Panc1 (cell line): ENCODE measurements around the gene FSHR. TPM values are rescaled to one million over a fixed set of nuclear protein-coding genes. Genes with fewer than 3 reads are reported as not detected.

Source experiments
- ATAC-seq: fragments of 200-7000 bp; cut with Tn5 transposase; 2 replicates; pipeline ENCODE4 v1.9.1; 2020; ENCODE audit warnings: mild to moderate bottlenecking, moderate library complexity
- BruUV-seq: library from RNA; stranded (reverse); fragments of 400-500 nt; replicated peaks from 2 replicates; lab custom pipeline; 2021; lab: Mats Ljungman, UMichigan
- CTCF ChIA-PET: fragments of 300-600 bp; sonication (Branson Sonifier 250); formaldehyde crosslinking; loops from one replicate; lab custom pipeline; 2022; ENCODE audit warnings: antibody characterized with exemption; lab: Charles Lee
- POLR2A ChIA-PET: fragments of 300-600 bp; sonication (Branson Sonifier 250); formaldehyde crosslinking; loops from one replicate; lab custom pipeline; 2022; ENCODE audit warnings: antibody characterized with exemption; lab: Charles Lee
- DNase-seq: peaks from one replicate; pipeline ENCODE4 v3.0.0-alpha.2; 2010; ENCODE audit warnings: low read depth, low spot score
- H3K27ac ChIP-seq: 2 replicates; pipeline ENCODE4 v1.5.1; 2011; ENCODE audit warnings: mild to moderate bottlenecking, low read length, inconsistent platforms
- H3K27me3 ChIP-seq: fragments of 200-500 bp; sonication (Bioruptor generic); 2 replicates; pipeline ENCODE4 v1.6.0; 2014; ENCODE audit warnings: low read length, inconsistent platforms; ENCODE audit not compliant: control insufficient read depth, insufficient read depth
- H3K36me3 ChIP-seq: fragments of 200-500 bp; sonication (Bioruptor generic); 2 replicates; pipeline ENCODE4 v1.5.1; 2014; ENCODE audit warnings: inconsistent platforms, mild to moderate bottlenecking, low read length, moderate library complexity; ENCODE audit not compliant: control insufficient read depth, insufficient read depth
- H3K4me1 ChIP-seq: 2 replicates; pipeline ENCODE4 v1.5.1; 2011; ENCODE audit warnings: inconsistent platforms, mild to moderate bottlenecking, low read length, moderate library complexity; ENCODE audit not compliant: control insufficient read depth, insufficient read depth
- H3K4me3 ChIP-seq, 2 experiments: 2 replicates each; pipeline ENCODE4 v1.5.1; 2011 to 2012; ENCODE audit warnings: low read depth in 2 of 2, low read length in 2 of 2, mild to moderate bottlenecking in 2 of 2, inconsistent platforms in 1 of 2, moderate library complexity in 1 of 2
- H3K9me3 ChIP-seq: fragments of 200-500 bp; sonication (Bioruptor generic); 2 replicates; pipeline ENCODE4 v1.5.1; 2014; ENCODE audit warnings: low read depth, mild to moderate bottlenecking, inconsistent platforms, low read length, moderate library complexity; ENCODE audit not compliant: control insufficient read depth, insufficient read depth
- POLR2AphosphoS5 ChIP-seq: IDR thresholded peaks from 2 replicates; pipeline ENCODE4 v1.6.1; 2012; ENCODE audit warnings: mild to moderate bottlenecking, low read depth, low read length, moderate library complexity
- SIN3A ChIP-seq: IDR thresholded peaks from 2 replicates; pipeline ENCODE4 v1.6.1; 2012; ENCODE audit warnings: low read depth, mild to moderate bottlenecking, low read length, moderate library complexity, borderline replicate concordance; ENCODE audit not compliant: insufficient read depth
- TCF7L2 ChIP-seq: IDR thresholded peaks from 2 replicates; pipeline ENCODE4 v1.6.1; 2011; ENCODE audit warnings: mild to moderate bottlenecking, low read depth, low read length, inconsistent platforms
- in situ Hi-C: cut with HindIII; loops from 2 replicates; pipeline ENCODE4 v1.10.0; 2016; ENCODE audit warnings: low sequenced_read_pairs, low pct_unique_long_range_greater_than_20kb
- intact Hi-C: fragments of 100-400 bp; cut with micrococcal nuclease; formaldehyde crosslinking; loops from one replicate; pipeline ENCODE4 v1.10.0; 2022; ENCODE audit not compliant: unreplicated experiment
- total RNA-seq: library from RNA; stranded (reverse); gene quantifications from one replicate; pipeline ENCODE4 v1.2.1, GENCODE V29; 2021; ENCODE audit not compliant: unreplicated experiment
- TF ChIP-seq, protein P1 (sequence below), 2 experiments: IDR thresholded peaks; 2 replicates each; pipeline ENCODE4 v1.6.1; 2011 to 2012; ENCODE audit warnings: low read depth in 2 of 2, control low read depth in 1 of 2, low read length in 1 of 2, mild to moderate bottlenecking in 1 of 2, moderate library complexity in 1 of 2; ENCODE audit not compliant: insufficient read depth in 1 of 2
- TF ChIP-seq, protein P2 (sequence below): fragments of 450-650 bp; IDR thresholded peaks from 2 replicates; pipeline ENCODE4 v1.5.1; 2017; ENCODE audit warnings: mild to moderate bottlenecking

Gene FSHR
- total RNA-seq, 1 experiment from 2014 or later, result not detected

DNA sequence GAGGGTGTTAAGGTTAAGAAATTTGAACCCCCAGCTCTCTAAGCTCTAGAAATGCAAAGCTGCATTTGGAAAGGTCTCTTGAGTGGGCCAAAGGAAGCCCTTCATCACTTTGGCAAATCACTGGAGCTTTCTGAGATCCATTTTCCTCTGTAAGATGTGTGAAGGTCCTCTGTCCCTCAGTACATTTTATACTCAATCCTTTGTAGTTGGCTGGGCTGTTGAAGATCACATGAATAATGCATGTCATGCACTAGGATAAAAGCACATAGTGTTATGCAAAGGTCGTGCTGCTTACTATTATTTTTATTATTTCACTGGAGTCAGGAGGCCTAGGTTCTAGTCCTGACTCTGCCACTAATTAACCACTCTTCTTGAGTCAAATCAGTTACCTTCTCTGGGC is 124.9 kb downstream of the FSHR start:
- Histone ChIP-seq H3K27ac (no peak overlapping the region), H3K36me3 (no peaks in the 10 kb centered on the region), H3K4me1 (no peaks in the 10 kb centered on the region), H3K4me3 (no peak overlapping the region), H3K27me3 (no peaks in the 10 kb centered on the region), H3K9me3 (no peaks in the 10 kb centered on the region)
- ChIA-PET CTCF (no interaction called here), POLR2A (no interaction called here)
- intact Hi-C loops (no loop called here), in situ Hi-C loops (no loop called here)
- ATAC-seq (no peak), DNase-seq (no peak)
- TF ChIP-seq TCF7L2 (no peak), POLR2AphosphoS5 (no peak), SIN3A (no peak)
- TF ChIP-seq, protein P1, sequence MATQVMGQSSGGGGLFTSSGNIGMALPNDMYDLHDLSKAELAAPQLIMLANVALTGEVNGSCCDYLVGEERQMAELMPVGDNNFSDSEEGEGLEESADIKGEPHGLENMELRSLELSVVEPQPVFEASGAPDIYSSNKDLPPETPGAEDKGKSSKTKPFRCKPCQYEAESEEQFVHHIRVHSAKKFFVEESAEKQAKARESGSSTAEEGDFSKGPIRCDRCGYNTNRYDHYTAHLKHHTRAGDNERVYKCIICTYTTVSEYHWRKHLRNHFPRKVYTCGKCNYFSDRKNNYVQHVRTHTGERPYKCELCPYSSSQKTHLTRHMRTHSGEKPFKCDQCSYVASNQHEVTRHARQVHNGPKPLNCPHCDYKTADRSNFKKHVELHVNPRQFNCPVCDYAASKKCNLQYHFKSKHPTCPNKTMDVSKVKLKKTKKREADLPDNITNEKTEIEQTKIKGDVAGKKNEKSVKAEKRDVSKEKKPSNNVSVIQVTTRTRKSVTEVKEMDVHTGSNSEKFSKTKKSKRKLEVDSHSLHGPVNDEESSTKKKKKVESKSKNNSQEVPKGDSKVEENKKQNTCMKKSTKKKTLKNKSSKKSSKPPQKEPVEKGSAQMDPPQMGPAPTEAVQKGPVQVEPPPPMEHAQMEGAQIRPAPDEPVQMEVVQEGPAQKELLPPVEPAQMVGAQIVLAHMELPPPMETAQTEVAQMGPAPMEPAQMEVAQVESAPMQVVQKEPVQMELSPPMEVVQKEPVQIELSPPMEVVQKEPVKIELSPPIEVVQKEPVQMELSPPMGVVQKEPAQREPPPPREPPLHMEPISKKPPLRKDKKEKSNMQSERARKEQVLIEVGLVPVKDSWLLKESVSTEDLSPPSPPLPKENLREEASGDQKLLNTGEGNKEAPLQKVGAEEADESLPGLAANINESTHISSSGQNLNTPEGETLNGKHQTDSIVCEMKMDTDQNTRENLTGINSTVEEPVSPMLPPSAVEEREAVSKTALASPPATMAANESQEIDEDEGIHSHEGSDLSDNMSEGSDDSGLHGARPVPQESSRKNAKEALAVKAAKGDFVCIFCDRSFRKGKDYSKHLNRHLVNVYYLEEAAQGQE (IDR thresholded peaks at IDR 0.05; ENCODE audit: insufficient read depth in 1 of 2, low read depth in 2 of 2, low read length in 1 of 2), result no peak
- TF ChIP-seq, protein P2, sequence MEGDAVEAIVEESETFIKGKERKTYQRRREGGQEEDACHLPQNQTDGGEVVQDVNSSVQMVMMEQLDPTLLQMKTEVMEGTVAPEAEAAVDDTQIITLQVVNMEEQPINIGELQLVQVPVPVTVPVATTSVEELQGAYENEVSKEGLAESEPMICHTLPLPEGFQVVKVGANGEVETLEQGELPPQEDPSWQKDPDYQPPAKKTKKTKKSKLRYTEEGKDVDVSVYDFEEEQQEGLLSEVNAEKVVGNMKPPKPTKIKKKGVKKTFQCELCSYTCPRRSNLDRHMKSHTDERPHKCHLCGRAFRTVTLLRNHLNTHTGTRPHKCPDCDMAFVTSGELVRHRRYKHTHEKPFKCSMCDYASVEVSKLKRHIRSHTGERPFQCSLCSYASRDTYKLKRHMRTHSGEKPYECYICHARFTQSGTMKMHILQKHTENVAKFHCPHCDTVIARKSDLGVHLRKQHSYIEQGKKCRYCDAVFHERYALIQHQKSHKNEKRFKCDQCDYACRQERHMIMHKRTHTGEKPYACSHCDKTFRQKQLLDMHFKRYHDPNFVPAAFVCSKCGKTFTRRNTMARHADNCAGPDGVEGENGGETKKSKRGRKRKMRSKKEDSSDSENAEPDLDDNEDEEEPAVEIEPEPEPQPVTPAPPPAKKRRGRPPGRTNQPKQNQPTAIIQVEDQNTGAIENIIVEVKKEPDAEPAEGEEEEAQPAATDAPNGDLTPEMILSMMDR, result no peak
- BruUV-seq, result no TSS peak

DNA sequence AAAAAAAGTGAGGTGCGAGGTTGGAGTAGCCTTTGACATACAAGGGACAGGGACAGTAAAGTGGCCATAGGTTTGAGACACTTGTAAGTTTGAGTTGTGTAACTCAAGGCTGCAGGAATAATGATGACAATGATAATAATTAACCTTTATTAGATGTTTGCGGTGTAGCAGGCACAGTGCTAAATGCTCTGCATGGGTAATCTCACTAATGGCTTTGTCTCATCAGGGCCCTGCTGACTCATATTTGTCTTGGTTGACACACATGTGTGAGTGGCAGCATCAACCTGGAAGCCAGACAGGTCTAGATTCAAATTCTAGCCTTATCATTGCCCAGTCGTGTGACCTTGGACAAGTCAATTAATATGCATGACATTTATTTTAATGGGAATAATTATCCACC is 126.2 kb downstream of the FSHR start:
- ATAC-seq, result no peak
- TF ChIP-seq, protein P1 (IDR thresholded peaks at IDR 0.05; ENCODE audit: insufficient read depth in 1 of 2, low read depth in 2 of 2, low read length in 1 of 2), result no peak
- TF ChIP-seq, protein P2, result no peak
- Histone ChIP-seq H3K4me3 (no peak overlapping the region), H3K36me3 (no peaks in the 10 kb centered on the region), H3K27me3 (no peaks in the 10 kb centered on the region), H3K27ac (no peak overlapping the region), H3K9me3 (no peaks in the 10 kb centered on the region), H3K4me1 (no peaks in the 10 kb centered on the region)
- in situ Hi-C loops, result no loop called here
- no peak for DNase-seq
- intact Hi-C loops, result no loop called here
- CTCF ChIA-PET, result no interaction called here
- no TSS peak for BruUV-seq
- POLR2A ChIA-PET, result no interaction called here
